A673 (cell line): ENCODE results near the gene VTI1A. TPM values are rescaled to one million over a fixed set of nuclear protein-coding genes. Genes with fewer than 3 reads are reported as not detected.

ENCODE experiments used
- BruUV-seq: library from RNA; stranded (reverse); fragments of 400-500 nt; replicated peaks from 2 replicates; lab custom pipeline; 2021; lab: Mats Ljungman, UMichigan
- CTCF ChIA-PET: fragments of 300-600 bp; sonication (Branson Sonifier 250); formaldehyde crosslinking; loops from one replicate; lab custom pipeline; 2022; ENCODE audit warnings: antibody characterized with exemption; lab: Charles Lee
- POLR2A ChIA-PET: fragments of 300-600 bp; sonication (Branson Sonifier 250); formaldehyde crosslinking; loops from one replicate; lab custom pipeline; 2022; ENCODE audit warnings: antibody characterized with exemption; ENCODE audit not compliant: low non-redundant PET; lab: Charles Lee
- DNase-seq: peaks from one replicate; pipeline ENCODE4 v3.0.0-alpha.2; 2015; ENCODE audit warnings: low spot score
- H3K27ac ChIP-seq: fragments of 200-600 bp; sonication (generic); 2 replicates; pipeline ENCODE4 v1.5.1; 2016; ENCODE audit warnings: mixed run types, low read depth, mild to moderate bottlenecking, mixed read lengths, antibody characterized with exemption, low read length; ENCODE audit not compliant: poor library complexity, severe bottlenecking
- H3K27me3 ChIP-seq: fragments of 200-600 bp; sonication (generic); replicated peaks from 2 replicates; pipeline ENCODE4 v1.6.1; 2017; ENCODE audit warnings: mixed run types, low read depth, mild to moderate bottlenecking, mixed read lengths, antibody characterized with exemption, low read length; ENCODE audit not compliant: insufficient read depth, poor library complexity
- H3K36me3 ChIP-seq: fragments of 200-600 bp; sonication (generic); 2 replicates; pipeline ENCODE4 v1.6.1; 2016; ENCODE audit warnings: mixed run types, mild to moderate bottlenecking, mixed read lengths, antibody characterized with exemption, low read length; ENCODE audit not compliant: insufficient read depth, poor library complexity, severe bottlenecking
- H3K4me1 ChIP-seq: fragments of 200-600 bp; sonication (generic); 2 replicates; pipeline ENCODE4 v1.6.1; 2017; ENCODE audit warnings: mixed run types, mild to moderate bottlenecking, mixed read lengths, antibody characterized with exemption, low read length; ENCODE audit not compliant: insufficient read depth, poor library complexity, severe bottlenecking
- H3K4me3 ChIP-seq: fragments of 200-600 bp; sonication (generic); 2 replicates; pipeline ENCODE4 v1.5.1; 2016; ENCODE audit warnings: low read depth, mixed run types, mild to moderate bottlenecking, mixed read lengths, low read length; ENCODE audit not compliant: poor library complexity, severe bottlenecking
- H3K9me3 ChIP-seq: fragments of 200-600 bp; sonication (generic); 2 replicates; pipeline ENCODE4 v1.6.1; 2016; ENCODE audit warnings: mixed run types, low read depth, mild to moderate bottlenecking, mixed read lengths, antibody characterized with exemption, low read length; ENCODE audit not compliant: poor library complexity, severe bottlenecking
- EZH2 ChIP-seq: fragments of 200-600 bp; sonication (generic); IDR thresholded peaks from 2 replicates; pipeline ENCODE4 v1.6.1; 2017; ENCODE audit warnings: borderline replicate concordance, low read depth, mild to moderate bottlenecking, mixed read lengths, antibody characterized with exemption, low read length; ENCODE audit not compliant: poor library complexity, severe bottlenecking
- intact Hi-C: fragments of 100-400 bp; cut with micrococcal nuclease; formaldehyde crosslinking; loops from one replicate; pipeline ENCODE4 v1.10.0; 2022; ENCODE audit not compliant: unreplicated experiment
- total RNA-seq: library from RNA; stranded (reverse); gene quantifications from 2 replicates; pipeline ENCODE4 v1.2.3, GENCODE V29; 2021
- TF ChIP-seq, protein P1 (sequence below): fragments of 300-800, 200-600 bp; sonication (generic); conservative IDR thresholded peaks from 2 replicates; pipeline ENCODE4 v1.5.1; 2017; ENCODE audit warnings: low read depth, mild to moderate bottlenecking, antibody characterized with exemption, low read length, moderate library complexity, mixed read lengths

VTI1A gene
- total RNA-seq, 1 experiment from 2014 or later = 38.7 TPM

DNA sequence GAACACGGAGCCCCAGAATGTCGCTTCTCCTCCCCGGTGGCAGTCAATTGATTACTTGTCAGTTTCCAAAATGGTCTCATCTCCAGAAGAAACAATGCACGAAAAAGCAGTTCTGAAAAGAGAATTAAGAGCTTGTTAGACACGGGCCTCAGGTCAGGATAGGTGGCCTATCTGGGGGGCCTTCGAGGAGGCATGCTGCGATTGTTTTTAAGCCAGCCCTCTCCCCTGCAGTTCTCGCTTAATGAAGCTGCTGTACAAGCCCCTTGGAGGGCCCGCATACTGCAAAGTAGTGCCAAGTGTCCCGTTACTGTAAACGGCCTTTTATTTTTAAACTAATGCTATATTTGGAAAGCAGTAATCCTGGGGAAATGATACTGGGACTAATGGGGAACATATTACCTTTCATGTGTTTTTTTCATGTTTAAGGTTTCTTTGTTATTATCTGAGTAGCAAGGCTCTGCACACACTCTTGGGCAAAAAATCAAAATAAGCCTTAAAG is 388.3 kb downstream of the VTI1A start:
- no TSS peak for BruUV-seq
- ChIA-PET POLR2A (no interaction called here), CTCF (interaction anchor here (0.5 kb wide), 1 partner anchor 238 kb away, joined by 8 read pairs; no protein-coding TSS in a partner anchor)

DNA sequence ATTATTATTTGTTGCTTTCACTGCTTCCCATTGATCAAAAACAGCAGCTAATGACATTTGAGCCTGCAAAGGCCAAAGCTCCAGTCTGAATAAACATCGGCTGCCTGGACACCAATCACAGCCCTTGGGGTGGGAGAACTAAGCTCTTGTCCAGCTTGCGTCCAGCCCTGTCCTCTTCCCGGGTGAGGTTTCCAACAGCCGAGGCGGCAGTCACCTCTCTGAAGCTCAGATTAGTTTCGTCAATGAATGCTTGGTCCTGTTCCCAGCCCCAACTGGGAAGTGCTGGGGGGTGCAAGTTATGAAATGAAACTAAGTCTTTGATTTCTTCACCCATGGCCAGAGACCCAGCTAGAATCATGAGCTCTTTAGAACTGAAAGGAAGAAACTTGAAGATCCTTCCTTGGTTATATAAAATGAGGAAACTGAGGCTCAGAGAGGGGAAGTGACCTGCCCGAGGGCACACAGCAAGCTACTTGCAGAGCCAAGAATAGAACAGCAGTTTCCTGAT is 389.0 kb downstream of the VTI1A start:
- intact Hi-C loops = no loop called here
- Histone ChIP-seq H3K27ac (no peak overlapping the region), H3K36me3 (no peaks in the 10 kb centered on the region), H3K4me1 (no peaks in the 10 kb centered on the region), H3K27me3 (no peaks in the 10 kb centered on the region), H3K4me3 (no peak overlapping the region), H3K9me3 (no peaks in the 10 kb centered on the region)
- DNase-seq = no peak
- no TSS peak for BruUV-seq
- TF ChIP-seq, protein P1, sequence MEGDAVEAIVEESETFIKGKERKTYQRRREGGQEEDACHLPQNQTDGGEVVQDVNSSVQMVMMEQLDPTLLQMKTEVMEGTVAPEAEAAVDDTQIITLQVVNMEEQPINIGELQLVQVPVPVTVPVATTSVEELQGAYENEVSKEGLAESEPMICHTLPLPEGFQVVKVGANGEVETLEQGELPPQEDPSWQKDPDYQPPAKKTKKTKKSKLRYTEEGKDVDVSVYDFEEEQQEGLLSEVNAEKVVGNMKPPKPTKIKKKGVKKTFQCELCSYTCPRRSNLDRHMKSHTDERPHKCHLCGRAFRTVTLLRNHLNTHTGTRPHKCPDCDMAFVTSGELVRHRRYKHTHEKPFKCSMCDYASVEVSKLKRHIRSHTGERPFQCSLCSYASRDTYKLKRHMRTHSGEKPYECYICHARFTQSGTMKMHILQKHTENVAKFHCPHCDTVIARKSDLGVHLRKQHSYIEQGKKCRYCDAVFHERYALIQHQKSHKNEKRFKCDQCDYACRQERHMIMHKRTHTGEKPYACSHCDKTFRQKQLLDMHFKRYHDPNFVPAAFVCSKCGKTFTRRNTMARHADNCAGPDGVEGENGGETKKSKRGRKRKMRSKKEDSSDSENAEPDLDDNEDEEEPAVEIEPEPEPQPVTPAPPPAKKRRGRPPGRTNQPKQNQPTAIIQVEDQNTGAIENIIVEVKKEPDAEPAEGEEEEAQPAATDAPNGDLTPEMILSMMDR = no peak
- TF ChIP-seq EZH2 = no peak
- POLR2A ChIA-PET = no interaction called here
- CTCF ChIA-PET = interaction anchor here (0.5 kb wide), 1 partner anchor 238 kb away, joined by 8 read pairs; no protein-coding TSS in a partner anchor

More for the DNA sequence above, 388.3 kb downstream of the VTI1A start:
- H3K4me1 ChIP-seq = no peaks in the 10 kb centered on the region
- H3K4me3 ChIP-seq = no peak overlapping the region
- intact Hi-C loops = no loop called here
- no peak for TF ChIP-seq EZH2
- TF ChIP-seq, protein P1 = no peak
- H3K9me3 ChIP-seq = no peaks in the 10 kb centered on the region
- no peaks in the 10 kb centered on the region for H3K36me3 ChIP-seq
- no peak for DNase-seq
- no peaks in the 10 kb centered on the region for H3K27me3 ChIP-seq
- no peak overlapping the region for H3K27ac ChIP-seq

DNA sequence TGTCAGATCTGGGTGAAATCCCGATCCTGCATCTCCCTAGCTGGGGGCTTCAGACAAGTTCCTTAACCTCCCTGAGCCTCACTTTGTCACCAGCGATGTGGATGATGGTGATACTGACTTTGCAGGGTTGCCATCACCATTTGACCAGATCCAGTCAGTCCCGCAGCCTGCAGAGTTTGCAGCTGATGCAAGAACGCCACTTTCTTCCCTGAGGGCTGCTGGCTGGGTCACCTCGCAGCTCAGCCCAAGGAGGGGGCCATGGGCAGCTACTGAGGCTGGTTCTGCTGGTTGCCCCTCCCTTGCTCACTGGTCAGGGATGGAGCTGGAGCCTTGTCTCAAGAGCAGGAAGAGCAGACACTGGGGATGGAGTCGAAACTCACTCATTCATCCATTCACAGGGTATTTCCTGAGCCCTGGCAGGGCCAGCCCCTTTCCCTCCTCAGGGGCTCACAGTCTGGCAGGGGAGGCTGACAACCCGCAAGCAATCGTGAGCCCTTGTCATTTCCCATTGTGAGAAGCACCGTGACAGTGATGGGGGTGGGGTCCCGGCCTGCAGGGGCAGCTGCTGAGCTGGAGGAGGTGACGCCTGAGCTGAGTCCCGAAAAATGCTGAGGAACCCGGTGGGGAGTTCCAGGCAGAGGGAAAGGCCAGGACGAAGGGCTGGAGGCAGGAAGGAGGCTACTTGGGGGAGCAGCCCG is 391.9 kb downstream of the VTI1A start:
- Histone ChIP-seq H3K27ac (no peak overlapping the region), H3K36me3 (no peaks in the 10 kb centered on the region), H3K4me3 (no peak overlapping the region), H3K4me1 (no peaks in the 10 kb centered on the region), H3K27me3 (no peaks in the 10 kb centered on the region), H3K9me3 (no peaks in the 10 kb centered on the region)
- no peak for DNase-seq
- no TSS peak for BruUV-seq
- CTCF ChIA-PET = no interaction called here
- intact Hi-C loops = no loop called here
- TF ChIP-seq, protein P1 = no peak
- no peak for TF ChIP-seq EZH2
- POLR2A ChIA-PET = no interaction called here
